ENCODE measurements around the gene PCDH10. TPM values are rescaled to one million over a fixed set of nuclear protein-coding genes. Genes with fewer than 3 reads are reported as not detected.

Gene PCDH10
- total RNA-seq, 1 donor from 2014 or later: 10.8 TPM

DNA sequence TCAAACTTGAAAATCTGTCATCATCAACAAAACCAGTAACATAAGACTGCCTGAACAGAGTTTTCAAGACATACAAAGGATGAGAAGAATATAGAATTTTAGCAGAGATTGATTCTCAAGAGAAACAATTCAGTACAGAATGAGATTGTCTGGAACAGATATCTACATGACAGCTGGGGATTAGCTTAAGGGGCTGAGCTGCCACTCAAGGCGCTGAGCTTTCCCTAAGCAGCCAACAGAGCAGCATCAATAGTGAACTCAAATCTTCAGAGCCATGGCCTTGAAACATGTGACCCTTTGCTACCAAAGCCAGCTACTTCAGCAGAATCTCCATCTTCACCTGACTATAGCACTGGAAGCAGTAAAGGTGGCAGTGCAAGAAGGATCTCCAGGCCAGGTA, 24.3 kb upstream of the PCDH10 start:
- H3K9me3 Mint-ChIP-seq (ENCODE audit: unreplicated experiment): no peaks in the 10 kb centered on the region
- no peak for DNase-seq (ENCODE audit: low spot score)
- H3K27me3 Mint-ChIP-seq (ENCODE audit: unreplicated experiment): no peaks in the 10 kb centered on the region
- no peaks in the 10 kb centered on the region for H3K4me1 Mint-ChIP-seq (ENCODE audit: unreplicated experiment)
- TF ChIP-seq, protein P1, sequence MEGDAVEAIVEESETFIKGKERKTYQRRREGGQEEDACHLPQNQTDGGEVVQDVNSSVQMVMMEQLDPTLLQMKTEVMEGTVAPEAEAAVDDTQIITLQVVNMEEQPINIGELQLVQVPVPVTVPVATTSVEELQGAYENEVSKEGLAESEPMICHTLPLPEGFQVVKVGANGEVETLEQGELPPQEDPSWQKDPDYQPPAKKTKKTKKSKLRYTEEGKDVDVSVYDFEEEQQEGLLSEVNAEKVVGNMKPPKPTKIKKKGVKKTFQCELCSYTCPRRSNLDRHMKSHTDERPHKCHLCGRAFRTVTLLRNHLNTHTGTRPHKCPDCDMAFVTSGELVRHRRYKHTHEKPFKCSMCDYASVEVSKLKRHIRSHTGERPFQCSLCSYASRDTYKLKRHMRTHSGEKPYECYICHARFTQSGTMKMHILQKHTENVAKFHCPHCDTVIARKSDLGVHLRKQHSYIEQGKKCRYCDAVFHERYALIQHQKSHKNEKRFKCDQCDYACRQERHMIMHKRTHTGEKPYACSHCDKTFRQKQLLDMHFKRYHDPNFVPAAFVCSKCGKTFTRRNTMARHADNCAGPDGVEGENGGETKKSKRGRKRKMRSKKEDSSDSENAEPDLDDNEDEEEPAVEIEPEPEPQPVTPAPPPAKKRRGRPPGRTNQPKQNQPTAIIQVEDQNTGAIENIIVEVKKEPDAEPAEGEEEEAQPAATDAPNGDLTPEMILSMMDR (IDR thresholded peaks at IDR 0.05; ENCODE audit: unreplicated experiment): no peak
- H3K4me3 Mint-ChIP-seq (ENCODE audit: unreplicated experiment): no peak overlapping the region
- no peaks in the 10 kb centered on the region for H3K36me3 Mint-ChIP-seq (ENCODE audit: low read depth, unreplicated experiment)
- no peak overlapping the region for H3K27ac Mint-ChIP-seq (ENCODE audit: unreplicated experiment)

DNA sequence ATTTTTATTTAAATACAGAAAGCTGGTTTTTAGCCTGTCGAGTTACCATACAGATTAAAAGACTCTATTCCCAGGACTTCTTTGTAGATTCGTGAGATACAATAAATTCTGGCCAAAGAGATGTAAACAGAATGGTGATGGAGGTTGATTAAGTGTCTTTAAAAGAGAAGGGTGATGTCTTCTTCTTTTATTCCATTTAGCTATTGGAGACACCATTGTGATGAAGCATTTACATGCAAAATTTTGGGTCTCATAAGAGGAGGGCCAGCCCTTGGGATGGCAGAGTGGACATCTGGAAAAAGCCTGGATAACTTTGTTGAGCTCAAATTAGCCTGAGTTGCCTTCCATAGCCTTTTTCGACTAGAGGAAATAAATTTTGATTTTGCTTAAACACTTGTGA, 21.6 kb upstream of the PCDH10 start:
- no peaks in the 10 kb centered on the region for H3K9me3 Mint-ChIP-seq (ENCODE audit: unreplicated experiment)
- H3K27ac Mint-ChIP-seq (ENCODE audit: unreplicated experiment): no peak overlapping the region
- no peaks in the 10 kb centered on the region for H3K36me3 Mint-ChIP-seq (ENCODE audit: low read depth, unreplicated experiment)
- peaks cover 10% of the 10 kb centered on the region for H3K4me1 Mint-ChIP-seq (ENCODE audit: unreplicated experiment)
- TF ChIP-seq, protein P1 (IDR thresholded peaks at IDR 0.05; ENCODE audit: unreplicated experiment): no peak
- DNase-seq (ENCODE audit: low spot score): no peak
- no peaks in the 10 kb centered on the region for H3K27me3 Mint-ChIP-seq (ENCODE audit: unreplicated experiment)
- H3K4me3 Mint-ChIP-seq (ENCODE audit: unreplicated experiment): no peak overlapping the region

DNA sequence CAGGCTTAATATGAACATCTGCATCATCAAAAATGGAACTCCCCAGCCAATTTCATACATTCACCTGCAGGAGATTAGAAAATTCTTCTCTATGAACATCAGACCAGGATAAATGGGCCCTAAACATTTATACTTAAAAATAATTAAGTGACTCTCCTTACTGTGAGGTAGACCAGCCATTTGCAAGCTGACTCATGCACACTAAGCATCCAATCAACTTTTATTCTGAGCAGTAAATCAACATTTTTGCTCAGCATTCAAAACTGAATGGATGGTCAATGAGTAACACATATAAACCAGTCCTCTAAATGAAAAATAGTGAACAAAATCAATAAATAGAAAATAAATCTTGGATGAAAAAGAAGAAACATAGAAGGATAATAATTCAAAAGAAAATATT, 19.9 kb upstream of the PCDH10 start:
- DNase-seq (ENCODE audit: low spot score): no peak
- peaks cover 10% of the 10 kb centered on the region for H3K4me1 Mint-ChIP-seq (ENCODE audit: unreplicated experiment)
- H3K4me3 Mint-ChIP-seq (ENCODE audit: unreplicated experiment): no peak overlapping the region
- H3K27me3 Mint-ChIP-seq (ENCODE audit: unreplicated experiment): no peaks in the 10 kb centered on the region
- TF ChIP-seq, protein P1 (IDR thresholded peaks at IDR 0.05; ENCODE audit: unreplicated experiment): no peak
- H3K36me3 Mint-ChIP-seq (ENCODE audit: low read depth, unreplicated experiment): no peaks in the 10 kb centered on the region
- no peak overlapping the region for H3K27ac Mint-ChIP-seq (ENCODE audit: unreplicated experiment)
- no peaks in the 10 kb centered on the region for H3K9me3 Mint-ChIP-seq (ENCODE audit: unreplicated experiment)

DNA sequence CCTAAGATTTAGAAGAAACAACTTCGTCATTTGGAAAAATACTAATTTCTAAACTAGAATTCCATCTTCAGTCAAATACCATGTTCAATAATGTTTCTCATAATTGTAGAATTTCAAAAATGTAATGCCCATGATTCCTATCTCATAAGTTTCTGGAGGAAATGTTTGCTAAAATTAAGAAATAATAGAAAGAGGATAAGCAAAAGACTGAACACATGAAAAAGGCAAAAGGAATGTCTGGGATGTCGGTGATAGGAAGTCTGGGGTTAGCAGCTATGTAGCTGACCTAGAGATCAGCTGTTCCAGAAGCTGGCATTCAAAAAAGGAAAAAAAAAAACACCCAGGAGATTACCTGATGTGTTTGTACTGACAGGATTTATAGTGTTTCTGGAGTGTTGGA, 18.9 kb upstream of the PCDH10 start:
- Mint-ChIP-seq H3K27me3 (ENCODE audit: unreplicated experiment) (no peaks in the 10 kb centered on the region), H3K4me3 (ENCODE audit: unreplicated experiment) (no peak overlapping the region), H3K4me1 (ENCODE audit: unreplicated experiment) (peaks cover 10% of the 10 kb centered on the region), H3K36me3 (ENCODE audit: low read depth, unreplicated experiment) (no peaks in the 10 kb centered on the region), H3K27ac (ENCODE audit: unreplicated experiment) (peak overlapping the region; percentile 73), H3K9me3 (ENCODE audit: unreplicated experiment) (no peaks in the 10 kb centered on the region)
- no peak for DNase-seq (ENCODE audit: low spot score)
- TF ChIP-seq, protein P1 (IDR thresholded peaks at IDR 0.05; ENCODE audit: unreplicated experiment): no peak

DNA sequence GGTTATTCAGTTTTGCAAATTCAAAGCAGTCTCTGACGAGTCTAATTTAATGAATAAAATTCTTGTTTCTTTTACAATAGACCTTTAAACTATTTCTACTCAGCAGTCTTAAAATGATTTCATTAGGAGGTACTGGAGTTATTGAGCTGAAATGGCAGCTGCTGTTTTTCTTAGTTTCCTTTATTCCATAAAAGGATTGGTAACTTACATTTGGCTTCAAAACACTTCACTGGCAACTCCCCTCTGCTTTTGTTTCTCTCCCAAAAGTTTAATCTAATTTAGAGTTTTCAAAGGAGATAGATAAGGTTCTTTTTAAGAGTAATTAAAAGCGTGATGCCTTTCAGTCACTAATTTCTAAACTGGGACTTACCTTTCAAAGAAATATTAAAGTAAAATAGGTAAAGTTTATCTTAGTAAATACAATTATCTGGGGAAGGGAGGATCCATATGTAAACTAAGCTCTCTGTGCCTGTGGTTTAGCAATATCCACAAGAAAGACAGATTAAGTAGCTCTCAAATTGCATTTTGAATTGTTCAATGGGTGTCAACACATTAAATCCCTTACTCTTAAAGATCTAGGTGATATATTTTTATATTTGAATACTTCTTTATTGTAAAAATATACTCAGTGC, 17.1 kb upstream of the PCDH10 start:
- no peak overlapping the region for H3K4me3 Mint-ChIP-seq (ENCODE audit: unreplicated experiment)
- H3K27ac Mint-ChIP-seq (ENCODE audit: unreplicated experiment): peak overlapping the region; percentile 61
- no peak for DNase-seq (ENCODE audit: low spot score)

More for the DNA sequence above, 17.1 kb upstream of the PCDH10 start:
- Mint-ChIP-seq H3K27me3 (ENCODE audit: unreplicated experiment) (no peaks in the 10 kb centered on the region), H3K4me1 (ENCODE audit: unreplicated experiment) (peaks cover 10% of the 10 kb centered on the region), H3K9me3 (ENCODE audit: unreplicated experiment) (no peaks in the 10 kb centered on the region), H3K36me3 (ENCODE audit: low read depth, unreplicated experiment) (no peaks in the 10 kb centered on the region)
- TF ChIP-seq, protein P1 (IDR thresholded peaks at IDR 0.05; ENCODE audit: unreplicated experiment): no peak
